Keratinocyte (primary cell): Measurements from ENCODE around the gene FRMD3. TPM values are rescaled to one million over a fixed set of nuclear protein-coding genes. Genes with fewer than 3 reads are reported as not detected.

ENCODE experiments used
- DNase-seq: peaks from one replicate; pipeline ENCODE4 v3.0.0-alpha.2; 2011; ENCODE audit warnings: low read depth, missing footprints, low spot score
- FAIRE-seq: peaks from 2 replicates; lab custom pipeline; 2011; peaks lifted over from hg19 to GRCh38; lab: Jason Lieb, UNC
- H2AFZ ChIP-seq: 2 replicates; pipeline ENCODE4 v1.6.0; 2012; ENCODE audit warnings: low read length, control low read depth, inconsistent platforms; ENCODE audit not compliant: control insufficient read depth
- H3K27ac ChIP-seq: 2 replicates; pipeline ENCODE4 v1.5.1; 2011; ENCODE audit warnings: low read length; ENCODE audit not compliant: control insufficient read depth, insufficient read depth
- H3K27me3 ChIP-seq: 3 replicates; pipeline ENCODE4 v1.6.0; 2011; ENCODE audit warnings: low read length; ENCODE audit not compliant: control insufficient read depth, insufficient read depth; ENCODE audit errors: extremely low read depth
- H3K36me3 ChIP-seq, 2 experiments: 2 replicates in 1 of 2; 3 replicates in 1 of 2; pipeline ENCODE4 v1.5.1; 2011; ENCODE audit warnings: low read length in 2 of 2, mild to moderate bottlenecking in 1 of 2; ENCODE audit not compliant: control insufficient read depth in 2 of 2, insufficient read depth in 2 of 2; ENCODE audit errors: extremely low read depth in 1 of 2
- H3K4me1 ChIP-seq: 3 replicates; pipeline ENCODE4 v1.5.1; 2011; ENCODE audit warnings: low read length; ENCODE audit not compliant: control insufficient read depth, insufficient read depth; ENCODE audit errors: extremely low read depth
- H3K4me2 ChIP-seq: 3 replicates; pipeline ENCODE4 v1.6.0; 2011; ENCODE audit warnings: low read depth, low read length; ENCODE audit not compliant: control insufficient read depth, insufficient read depth; ENCODE audit errors: extremely low read depth
- H3K4me3 ChIP-seq, 3 experiments: fragments of 200-600 bp in 1 of 3; sonication (generic) in 1 of 3; 2 replicates in 2 of 3; 3 replicates in 1 of 3; pipeline ENCODE4 v1.5.1; 2011 to 2016; ENCODE audit warnings: low read length in 3 of 3, mild to moderate bottlenecking in 3 of 3, control low read depth in 2 of 3, inconsistent platforms in 1 of 3, low read depth in 1 of 3, mixed read lengths in 1 of 3, mixed run types in 1 of 3, moderate library complexity in 1 of 3; ENCODE audit not compliant: control insufficient read depth in 2 of 3, insufficient read depth in 2 of 3; ENCODE audit errors: extremely low read depth in 1 of 3
- H3K79me2 ChIP-seq: 2 replicates; pipeline ENCODE4 v1.6.0; 2012; ENCODE audit warnings: low read length; ENCODE audit not compliant: control insufficient read depth, insufficient read depth
- H3K9ac ChIP-seq: 3 replicates; pipeline ENCODE4 v1.6.0; 2011; ENCODE audit warnings: low read length; ENCODE audit not compliant: control insufficient read depth, insufficient read depth; ENCODE audit errors: extremely low read depth
- H3K9me1 ChIP-seq: 3 replicates; pipeline ENCODE4 v1.6.0; 2011; ENCODE audit warnings: low read length; ENCODE audit not compliant: control insufficient read depth, insufficient read depth; ENCODE audit errors: extremely low read depth
- H3K9me3 ChIP-seq: 2 replicates; pipeline ENCODE4 v1.5.1; 2012; ENCODE audit warnings: low read depth, low read length; ENCODE audit not compliant: control insufficient read depth
- H4K20me1 ChIP-seq: 3 replicates; pipeline ENCODE4 v1.6.0; 2011; ENCODE audit warnings: low read length; ENCODE audit not compliant: control insufficient read depth, insufficient read depth; ENCODE audit errors: extremely low read depth
- CTCF ChIP-seq, 3 experiments: IDR thresholded peaks in 1 of 3; conservative IDR thresholded peaks in 1 of 3; optimal IDR thresholded peaks in 1 of 3; 2 replicates in 2 of 3; 3 replicates in 1 of 3; pipeline versions ENCODE3 to v1.5.1; 2011; ENCODE audit warnings: low read length in 3 of 3, mild to moderate bottlenecking in 3 of 3, moderate library complexity in 2 of 3, control low read depth in 1 of 3, inconsistent platforms in 1 of 3; ENCODE audit not compliant: insufficient read depth in 2 of 3; ENCODE audit errors: extremely low read depth in 1 of 3
- EZH2 ChIP-seq: IDR thresholded peaks from one replicate; pipeline ENCODE4 v1.6.1; 2012; ENCODE audit warnings: inconsistent platforms, mild to moderate bottlenecking, low read length, moderate library complexity
- dilution Hi-C: fragments of 300-500 bp; cut with MboI; formaldehyde crosslinking; loops from one replicate; pipeline ENCODE4 v1.7.0; 2020; ENCODE audit warnings: low sequenced_read_pairs; ENCODE audit not compliant: extremely low pct_ligation_motif_present
- polyA plus RNA-seq, 5 experiments: library from polyadenylated mRNA; depleted of rRNA in 3 of 5; stranded (reverse) in 3 of 5; stranded (forward) in 1 of 5; unstranded in 1 of 5; fragments of >200 nt; gene quantifications; 1 replicate in 1 of 5; 2 replicates in 3 of 5; 3 replicates in 1 of 5; pipeline versions ENCODE4 v1.2.1 to v1.2.3, GENCODE V29; 2011 to 2012; ENCODE audit warnings: missing spikeins in 2 of 5, low read depth in 1 of 5, low replicate concordance in 1 of 5

Gene FRMD3
- polyA plus RNA-seq, 1 donor (not counting 4 experiments of a cell fraction or from before 2014, with no cell fraction given): 0.21 TPM

GRCh38 chr9:83336706-83337105, 201.5 kb downstream of the FRMD3 start:
- dilution Hi-C loops: no loop called here
- Histone ChIP-seq H3K9ac (no peak overlapping the region), H3K36me3 (no peaks in the 10 kb centered on the region), H3K4me1 (no peaks in the 10 kb centered on the region), H3K4me3 (no peak overlapping the region), H3K9me1 (no peaks in the 10 kb centered on the region), H3K79me2 (no peaks in the 10 kb centered on the region), H3K9me3 (no peaks in the 10 kb centered on the region), H2AFZ (no peak overlapping the region), H3K4me2 (no peak overlapping the region), H4K20me1 (no peaks in the 10 kb centered on the region), H3K27ac (no peak overlapping the region), H3K27me3 (no peaks in the 10 kb centered on the region)
- TF ChIP-seq CTCF (optimal IDR thresholded peaks at IDR 0.05 in 1 of 3, IDR thresholded peaks at IDR 0.05 in 1 of 3, conservative IDR thresholded peaks at IDR 0.05 in 1 of 3; ENCODE audit: extremely low read depth in 1 of 3, insufficient read depth in 2 of 3, low read length in 3 of 3) (no peak), EZH2 (no peak)
- no peak for DNase-seq
- FAIRE-seq: no peak

- Histone ChIP-seq H3K9ac (no peak overlapping the region), H4K20me1 (no peaks in the 10 kb centered on the region), H3K4me3 (no peak overlapping the region), H2AFZ (no peak overlapping the region), H3K4me2 (no peak overlapping the region), H3K4me1 (no peaks in the 10 kb centered on the region), H3K9me3 (no peaks in the 10 kb centered on the region), H3K79me2 (no peaks in the 10 kb centered on the region), H3K27ac (no peak overlapping the region), H3K36me3 (no peaks in the 10 kb centered on the region), H3K9me1 (no peaks in the 10 kb centered on the region), H3K27me3 (no peaks in the 10 kb centered on the region)
- dilution Hi-C loops: no loop called here
- no peak for DNase-seq
- FAIRE-seq: peak; percentile 17
- peak; percentile 73 to 87 (median 82) for TF ChIP-seq CTCF (optimal IDR thresholded peaks at IDR 0.05 in 1 of 3, IDR thresholded peaks at IDR 0.05 in 1 of 3, conservative IDR thresholded peaks at IDR 0.05 in 1 of 3; ENCODE audit: extremely low read depth in 1 of 3, insufficient read depth in 2 of 3, low read length in 3 of 3)
- no peak for TF ChIP-seq EZH2
These were observed 203.9 kb downstream of the FRMD3 start for GRCh38 chr9:83334320-83334719.
